Liver (tissue), 3 donors: ENCODE results near the gene ITGA11.

Source experiments
- RXRA ChIP-seq, 2 donors: IDR thresholded peaks; 2 replicates each; pipeline ENCODE4 v1.6.1; 2017 to 2018; ENCODE audit warnings: antibody characterized with exemption in 2 of 2, mild to moderate bottlenecking in 1 of 2
- SP1 ChIP-seq: IDR thresholded peaks from 2 replicates; pipeline ENCODE4 v1.6.1; 2018; ENCODE audit warnings: antibody characterized with exemption, mild to moderate bottlenecking
- YY1 ChIP-seq: IDR thresholded peaks from 2 replicates; pipeline ENCODE4 v1.6.1; 2016; ENCODE audit warnings: antibody characterized with exemption, mild to moderate bottlenecking
- TF ChIP-seq, protein P1 (sequence below): fragments of 150-350 bp; IDR thresholded peaks from 2 replicates; pipeline ENCODE4 v1.5.1; 2017; ENCODE audit warnings: improper control_type of control experiment, low read depth, low read length; ENCODE audit not compliant: missing input control
- donor health status: healthy.
- donor health status: healthy.

DNA sequence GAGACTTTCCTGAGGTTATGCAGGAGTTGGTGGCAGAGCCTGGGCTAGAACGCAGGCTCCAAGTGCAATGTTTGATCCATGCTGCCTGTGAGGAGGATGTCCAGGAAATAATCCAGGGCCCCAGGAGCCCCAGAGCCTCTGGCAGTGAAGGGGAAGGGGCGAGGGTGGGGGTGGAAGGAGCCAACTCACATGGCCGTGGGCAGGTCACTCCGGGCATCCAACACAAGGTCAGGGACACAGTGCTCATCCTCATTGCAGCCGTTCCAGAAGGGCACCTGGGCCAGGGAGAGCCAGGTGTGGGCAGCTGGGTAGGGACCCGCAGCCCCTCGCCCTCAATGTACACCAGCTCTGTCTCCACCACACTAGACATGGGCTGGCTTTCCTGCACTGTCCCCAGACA, 110.7 kb downstream of the ITGA11 start:
- TF ChIP-seq, protein P1, sequence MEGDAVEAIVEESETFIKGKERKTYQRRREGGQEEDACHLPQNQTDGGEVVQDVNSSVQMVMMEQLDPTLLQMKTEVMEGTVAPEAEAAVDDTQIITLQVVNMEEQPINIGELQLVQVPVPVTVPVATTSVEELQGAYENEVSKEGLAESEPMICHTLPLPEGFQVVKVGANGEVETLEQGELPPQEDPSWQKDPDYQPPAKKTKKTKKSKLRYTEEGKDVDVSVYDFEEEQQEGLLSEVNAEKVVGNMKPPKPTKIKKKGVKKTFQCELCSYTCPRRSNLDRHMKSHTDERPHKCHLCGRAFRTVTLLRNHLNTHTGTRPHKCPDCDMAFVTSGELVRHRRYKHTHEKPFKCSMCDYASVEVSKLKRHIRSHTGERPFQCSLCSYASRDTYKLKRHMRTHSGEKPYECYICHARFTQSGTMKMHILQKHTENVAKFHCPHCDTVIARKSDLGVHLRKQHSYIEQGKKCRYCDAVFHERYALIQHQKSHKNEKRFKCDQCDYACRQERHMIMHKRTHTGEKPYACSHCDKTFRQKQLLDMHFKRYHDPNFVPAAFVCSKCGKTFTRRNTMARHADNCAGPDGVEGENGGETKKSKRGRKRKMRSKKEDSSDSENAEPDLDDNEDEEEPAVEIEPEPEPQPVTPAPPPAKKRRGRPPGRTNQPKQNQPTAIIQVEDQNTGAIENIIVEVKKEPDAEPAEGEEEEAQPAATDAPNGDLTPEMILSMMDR: no peak
- TF ChIP-seq YY1: no peak
- no peak for TF ChIP-seq SP1
- TF ChIP-seq RXRA (IDR thresholded peaks at IDR 0.05): no peak
